NCI-H146 treated with DMSO at 0.1 percent for 48 hours (cell line): ENCODE measurements around the gene OR2D3.
"Not testable (repeated sequence)": the region's sequence is repeated elsewhere in the genome, so short reads cannot be mapped to it uniquely, and the experiment has no call there.

ENCODE experiments used
- DNase-seq: peaks from one replicate; lab custom pipeline; 2025; ENCODE audit not compliant: unreplicated experiment; lab: John Stamatoyannopoulos, UW

OR2D3 gene

DNA sequence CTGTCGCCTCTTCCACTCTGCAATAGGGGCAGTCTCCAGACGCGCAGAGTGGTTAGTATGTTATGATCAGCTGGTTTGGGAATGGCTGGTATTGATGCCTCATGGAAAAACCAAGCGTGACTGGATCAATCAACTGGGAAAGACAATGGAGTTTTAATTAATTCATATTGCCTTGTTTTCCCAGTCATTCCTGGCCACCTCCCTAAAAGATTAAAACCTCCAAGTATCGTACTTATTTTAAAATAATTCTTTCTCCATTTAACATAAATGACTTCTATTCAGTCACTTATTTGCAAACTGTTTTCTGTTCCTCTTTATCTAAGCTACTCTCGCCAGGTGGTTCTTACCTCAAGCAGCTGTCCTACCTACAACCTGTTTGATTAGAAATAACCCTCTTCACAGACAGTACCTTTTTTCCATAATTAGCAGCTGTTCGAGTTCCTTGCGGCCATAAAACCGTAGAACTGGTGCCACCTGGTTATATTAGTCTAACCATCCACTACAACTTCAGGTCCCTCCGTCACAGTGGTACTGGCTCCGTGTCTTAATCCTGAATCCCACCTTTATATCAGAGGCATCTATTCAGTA is 6.3 kb downstream of the OR2D3 start:
- DNase-seq, result peak; percentile 75

DNA sequence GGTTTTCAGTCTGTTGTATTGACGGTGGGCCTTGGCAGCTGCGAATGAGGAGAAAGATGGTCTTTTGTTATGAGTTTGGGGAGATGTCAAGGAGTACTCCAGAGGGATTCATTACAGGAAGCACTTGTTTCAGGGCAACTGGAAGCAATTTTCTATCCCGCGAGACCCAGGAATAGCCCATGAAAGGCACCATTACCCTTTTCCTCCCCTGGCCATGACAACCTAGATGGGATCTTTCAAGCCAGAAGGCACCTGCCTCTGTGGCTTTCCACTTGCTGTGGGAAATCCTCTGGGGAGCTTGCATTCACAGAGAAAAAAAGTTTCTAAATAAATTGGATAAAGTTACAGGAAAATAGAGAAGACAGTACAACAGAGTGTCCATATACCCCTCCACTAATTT is 8.1 kb downstream of the OR2D3 start:
- DNase-seq, result no peak

DNA sequence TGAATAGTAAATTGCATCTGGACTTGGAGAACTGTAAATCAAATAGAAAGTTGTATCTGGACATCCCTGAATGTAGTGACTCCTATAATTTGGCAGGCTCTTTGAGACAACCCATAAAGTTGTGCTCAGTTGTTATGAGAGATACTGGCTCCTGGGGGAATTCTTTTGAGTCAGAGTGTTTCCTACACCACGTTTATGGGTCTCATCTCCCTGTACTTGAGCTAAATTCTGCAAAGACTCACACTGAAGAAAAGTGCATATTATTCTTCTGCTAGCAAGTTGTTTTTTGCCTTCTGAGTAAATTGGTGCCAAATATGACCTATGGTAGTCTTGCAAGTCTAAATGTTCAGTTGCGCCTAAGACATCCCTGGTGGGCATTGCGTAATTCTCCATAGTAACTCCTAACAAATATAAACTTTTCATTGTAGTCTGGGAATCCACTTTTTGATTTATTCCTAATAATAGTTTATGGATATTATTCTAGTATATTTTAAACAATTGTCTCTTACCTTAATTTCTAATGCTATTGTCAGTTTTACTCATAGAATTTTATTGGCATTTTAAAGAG is 10.4 kb downstream of the OR2D3 start:
- no peak for DNase-seq

DNA sequence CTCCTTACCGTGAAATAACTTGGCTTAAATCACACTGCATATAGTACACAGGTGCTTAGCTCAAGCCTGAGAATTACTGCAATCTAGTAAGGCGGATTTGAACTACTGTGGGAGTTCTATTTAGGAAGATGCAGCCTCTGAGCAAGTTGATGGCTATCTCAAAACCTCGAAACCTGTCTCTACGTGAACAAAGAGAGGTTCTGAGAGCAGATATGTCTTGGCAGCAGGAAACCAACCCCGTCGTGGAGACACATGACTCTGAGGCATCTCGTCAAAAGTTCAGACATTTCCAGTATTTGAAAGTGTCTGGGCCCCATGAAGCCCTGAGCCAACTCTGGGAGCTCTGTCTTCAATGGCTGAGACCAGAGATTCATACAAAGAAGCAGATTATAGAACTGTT is 11.3 kb downstream of the OR2D3 start:
- no peak for DNase-seq

DNA sequence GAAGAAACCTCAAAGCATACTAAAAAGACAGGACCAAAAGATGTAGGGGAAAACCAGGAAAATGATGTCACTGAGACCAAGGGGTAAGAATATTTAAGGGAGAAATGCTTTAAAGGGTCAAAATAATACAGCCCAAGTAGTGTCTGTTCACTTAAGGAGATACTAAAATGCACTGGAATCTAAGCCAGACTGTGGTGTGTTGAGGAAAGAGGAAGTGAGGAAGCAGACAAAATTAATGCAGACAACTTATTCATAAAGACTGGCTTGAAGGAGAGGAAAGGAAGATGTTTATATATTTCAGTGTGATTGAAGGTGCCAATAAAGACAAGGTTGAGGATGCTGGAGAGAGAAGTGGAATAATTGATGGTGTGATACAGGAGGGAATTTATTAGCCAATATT is 21.2 kb downstream of the OR2D3 start:
- DNase-seq, result no peak

DNA sequence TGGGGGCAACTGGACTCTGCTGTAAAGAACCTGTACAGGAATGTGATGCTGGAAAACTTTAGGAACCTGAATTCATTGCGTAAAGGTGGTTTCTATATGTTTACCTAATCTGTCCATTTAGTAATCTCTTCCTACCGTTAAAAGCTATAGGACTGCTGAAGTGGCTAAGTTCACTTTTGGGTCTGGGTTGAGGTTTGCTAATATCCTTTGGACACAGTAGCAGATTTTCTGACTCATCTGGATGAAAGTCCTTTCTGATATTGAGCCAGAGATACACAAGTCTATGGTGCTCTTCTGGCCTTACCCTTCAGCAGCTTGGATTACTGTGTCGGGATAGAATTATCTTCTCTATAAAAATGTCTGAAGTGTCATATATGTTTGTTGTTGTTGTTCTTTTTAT is 22.3 kb downstream of the OR2D3 start:
- DNase-seq, result no peak

DNA sequence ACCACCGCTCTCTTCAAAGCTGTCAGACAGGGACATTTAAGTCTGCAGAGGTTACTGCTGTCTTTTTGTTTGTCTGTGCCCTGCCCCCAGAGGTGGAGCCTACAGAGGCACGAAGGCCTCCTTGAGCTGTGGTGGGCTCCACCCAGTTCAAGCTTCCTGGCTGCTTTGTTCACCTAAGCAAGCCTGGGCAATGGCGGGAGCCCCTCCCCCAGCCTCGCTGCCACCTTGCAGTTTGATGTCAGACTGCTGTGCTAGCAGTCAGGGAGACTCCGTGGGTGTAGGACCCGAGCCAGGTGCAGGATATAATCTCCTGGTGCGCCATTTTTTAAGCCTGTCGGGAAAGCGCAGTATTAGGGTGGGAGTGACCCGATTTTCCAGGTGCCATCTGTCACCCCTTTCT is 33.4 kb downstream of the OR2D3 start:
- DNase-seq, result not testable (repeated sequence)

DNA sequence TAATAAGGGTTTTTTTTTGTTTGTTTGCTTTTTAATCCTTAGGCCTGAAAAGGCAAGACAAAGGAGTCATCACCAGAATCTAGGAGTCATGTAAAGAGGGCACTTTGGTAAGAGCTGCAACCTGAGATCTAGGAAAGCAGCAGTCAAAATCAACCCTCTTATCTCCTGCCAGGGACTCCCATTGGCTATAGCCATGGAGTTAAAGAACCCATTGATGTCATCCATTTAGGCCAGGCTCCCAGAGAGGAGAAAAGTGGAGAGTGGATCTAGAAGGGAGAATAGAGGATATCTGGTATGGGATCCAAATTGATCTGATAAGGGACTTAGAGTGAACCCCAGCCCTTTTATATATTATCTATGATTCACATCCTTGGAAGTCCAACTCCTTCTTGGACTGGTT is 41.3 kb downstream of the OR2D3 start:
- no peak for DNase-seq

DNA sequence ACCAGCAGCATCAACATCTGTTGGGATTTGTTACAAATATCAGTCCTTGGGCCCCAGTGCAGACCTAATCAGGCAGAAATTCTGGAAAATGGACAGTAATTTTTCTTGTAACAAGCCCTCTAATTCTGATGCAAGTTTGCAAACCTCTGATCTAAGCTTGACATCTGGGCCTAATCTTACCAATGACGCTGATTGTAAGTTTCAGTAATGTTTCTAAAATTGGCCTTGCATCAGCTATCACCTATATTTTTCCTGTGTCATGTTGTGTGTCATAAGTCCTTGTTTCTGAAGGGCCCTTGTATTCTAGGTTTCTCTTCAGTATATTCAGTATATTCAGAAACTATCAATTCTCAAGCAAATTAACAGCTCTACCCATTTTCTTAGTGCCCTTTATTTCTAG is 41.9 kb downstream of the OR2D3 start:
- no peak for DNase-seq

DNA sequence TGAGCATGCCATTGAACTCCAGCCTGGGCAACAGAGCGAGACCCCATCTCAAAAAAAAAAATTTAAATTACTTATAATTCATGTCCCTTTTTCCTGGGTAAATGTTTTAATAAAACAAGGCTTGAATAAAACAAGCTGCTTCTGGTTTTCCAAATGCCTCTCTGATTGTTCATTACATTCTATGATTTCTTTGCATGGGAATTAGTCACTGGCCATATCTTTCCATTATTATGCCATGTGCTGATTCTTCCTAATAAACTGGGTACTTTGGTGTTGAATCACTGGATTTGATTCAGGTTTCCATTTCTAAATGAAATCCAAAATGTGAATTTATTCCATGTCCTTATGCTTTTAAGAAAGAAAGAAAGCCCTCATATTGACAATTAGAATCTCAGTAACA is 48.0 kb downstream of the OR2D3 start:
- no peak for DNase-seq

DNA sequence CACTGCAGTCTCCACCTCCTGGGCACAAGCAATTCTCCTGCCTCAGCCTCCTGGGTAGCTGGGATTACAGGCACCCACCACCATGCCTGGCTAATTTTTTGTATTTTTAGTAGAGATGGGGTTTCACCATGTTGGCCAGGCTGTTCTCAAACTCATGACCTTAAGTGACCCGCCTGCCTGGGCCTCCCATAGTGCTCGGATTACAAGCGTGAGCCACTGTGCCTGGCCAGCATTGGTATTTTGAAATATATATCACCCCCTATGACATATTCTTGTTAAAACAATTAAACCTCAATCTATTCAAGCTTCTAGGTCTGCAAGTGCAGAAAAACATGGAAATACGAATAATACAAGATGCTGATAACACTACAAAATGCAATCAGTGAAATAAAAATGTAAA is 49.1 kb downstream of the OR2D3 start:
- DNase-seq, result not testable (repeated sequence)
